Body of pancreas (tissue), 4 donors: ENCODE measurements around the gene DGCR6L.

ENCODE experiments used
- CTCF ChIP-seq, 7 experiments: fragments of 450-650 bp in 4 of 7; fragments of 200-600 bp in 3 of 7; sonication (generic) in 3 of 7; IDR thresholded peaks; one replicate each; pipeline ENCODE4 v1.5.1; 2016 to 2019; ENCODE audit warnings: antibody characterized with exemption in 7 of 7
- POLR2A ChIP-seq, 3 donors: fragments of 450-650 bp; IDR thresholded peaks; one replicate each; pipeline ENCODE4 v1.6.1; 2016; ENCODE audit warnings: antibody characterized with exemption in 3 of 3, mild to moderate bottlenecking in 2 of 3

GRCh38 chr22:20295262-20296064 is 24.4 kb downstream of the DGCR6L start:
- TF ChIP-seq CTCF (IDR thresholded peaks at IDR 0.05) (no peak), POLR2A (IDR thresholded peaks at IDR 0.05) (no peak)
